ENCODE data around the gene UNC13D. TPM values are rescaled to one million over a fixed set of nuclear protein-coding genes. Genes with fewer than 3 reads are reported as not detected.

The UNC13D gene
- total and polyA plus RNA-seq, 2 of the 4 experiments (the other 2 are of a cell fraction), result under 0.01 to 0.31 TPM

GRCh38 chr17:75808905-75809621, 35.1 kb downstream of the UNC13D start:
- H4K5ac ChIP-seq (ENCODE audit: low read depth, low read length), result no peak overlapping the region
- no peaks in the 10 kb centered on the region for H3K27me3 ChIP-seq (ENCODE audit: control insufficient read depth, insufficient read depth, low read length)
- H3K27ac ChIP-seq (ENCODE audit: insufficient read depth, low read length), result no peak overlapping the region
- no peak overlapping the region for H2AK5ac ChIP-seq (ENCODE audit: low read depth, low read length)
- POLR2A ChIA-PET (ENCODE audit: unreplicated experiment), result no interaction called here
- H3K14ac ChIP-seq (replicated peaks; ENCODE audit: low read depth, low read length), result no peak overlapping the region
- H2BK20ac ChIP-seq (ENCODE audit: low read depth, low read length), result no peak overlapping the region
- peak; percentile 37 for DNase-seq
- no peak overlapping the region for H3K4me3 ChIP-seq (ENCODE audit: insufficient read depth, low read depth, low read length)
- TF ChIP-seq NFE2L2 (IDR thresholded peaks at IDR 0.05; ENCODE audit: low read depth, low read length) (no peak), BHLHE40 (IDR thresholded peaks at IDR 0.05; ENCODE audit: low read depth, low read length) (no peak), MAZ (IDR thresholded peaks at IDR 0.05; ENCODE audit: borderline replicate concordance, low read depth, low read length) (no peak), RFX5 (IDR thresholded peaks at IDR 0.05; ENCODE audit: low read depth, low read length) (no peak), CHD1 (IDR thresholded peaks at IDR 0.05; ENCODE audit: low read depth, low read length) (no peak), FOS (IDR thresholded peaks at IDR 0.05; ENCODE audit: low read depth, low read length) (no peak), CEBPB (IDR thresholded peaks at IDR 0.05; ENCODE audit: low read depth, low read length) (no peak), MAFK (IDR thresholded peaks at IDR 0.05; ENCODE audit: low read depth, low read length) (no peak), MXI1 (IDR thresholded peaks at IDR 0.05; ENCODE audit: borderline replicate concordance, low read depth, low read length) (no peak), SMC3 (IDR thresholded peaks at IDR 0.05; ENCODE audit: low read depth, low read length) (no peak), RCOR1 (IDR thresholded peaks at IDR 0.05; ENCODE audit: insufficient replicate concordance, low read length) (no peak), RAD21 (IDR thresholded peaks at IDR 0.05; ENCODE audit: low read length) (no peak), CTCF (conservative IDR thresholded peaks at IDR 0.05; ENCODE audit: low read depth, low read length) (no peak)
- TF ChIP-seq, protein P1, sequence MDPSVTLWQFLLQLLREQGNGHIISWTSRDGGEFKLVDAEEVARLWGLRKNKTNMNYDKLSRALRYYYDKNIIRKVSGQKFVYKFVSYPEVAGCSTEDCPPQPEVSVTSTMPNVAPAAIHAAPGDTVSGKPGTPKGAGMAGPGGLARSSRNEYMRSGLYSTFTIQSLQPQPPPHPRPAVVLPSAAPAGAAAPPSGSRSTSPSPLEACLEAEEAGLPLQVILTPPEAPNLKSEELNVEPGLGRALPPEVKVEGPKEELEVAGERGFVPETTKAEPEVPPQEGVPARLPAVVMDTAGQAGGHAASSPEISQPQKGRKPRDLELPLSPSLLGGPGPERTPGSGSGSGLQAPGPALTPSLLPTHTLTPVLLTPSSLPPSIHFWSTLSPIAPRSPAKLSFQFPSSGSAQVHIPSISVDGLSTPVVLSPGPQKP (IDR thresholded peaks at IDR 0.05; ENCODE audit: borderline replicate concordance, low read depth, low read length), result no peak
- TF ChIP-seq, protein P2, sequence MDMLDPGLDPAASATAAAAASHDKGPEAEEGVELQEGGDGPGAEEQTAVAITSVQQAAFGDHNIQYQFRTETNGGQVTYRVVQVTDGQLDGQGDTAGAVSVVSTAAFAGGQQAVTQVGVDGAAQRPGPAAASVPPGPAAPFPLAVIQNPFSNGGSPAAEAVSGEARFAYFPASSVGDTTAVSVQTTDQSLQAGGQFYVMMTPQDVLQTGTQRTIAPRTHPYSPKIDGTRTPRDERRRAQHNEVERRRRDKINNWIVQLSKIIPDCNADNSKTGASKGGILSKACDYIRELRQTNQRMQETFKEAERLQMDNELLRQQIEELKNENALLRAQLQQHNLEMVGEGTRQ (IDR thresholded peaks at IDR 0.05; ENCODE audit: low read depth, low read length), result no peak
- H3K23ac ChIP-seq (ENCODE audit: low read depth, low read length), result no peak overlapping the region
- CTCF ChIA-PET, result no interaction called here
- no peak overlapping the region for H4K91ac ChIP-seq (ENCODE audit: insufficient read depth, low read depth, low read length)
- no peak overlapping the region for H2BK15ac ChIP-seq (ENCODE audit: low read depth, low read length)
- peaks cover 7% of the 10 kb centered on the region; the same call in 1 of the 2 replicates for H3K9me1 ChIP-seq (ENCODE audit: insufficient read depth, low read length)
- no peak overlapping the region for H3K56ac ChIP-seq (ENCODE audit: extremely low read depth, insufficient read depth, low read length)
- in situ Hi-C loops (cut with MboI; ENCODE audit: low sequenced_read_pairs), result no loop called here
- H3K18ac ChIP-seq (ENCODE audit: low read depth, low read length), result no peak overlapping the region
- peaks cover 24% of the 10 kb centered on the region for H4K20me1 ChIP-seq (ENCODE audit: insufficient read depth, low read length)
- H2AK9ac ChIP-seq (replicated peaks; ENCODE audit: low read depth, low read length, poor library complexity), result no peak overlapping the region
- peaks cover 11 to 40% of the 10 kb centered on the region in 2 experiments; a peak in 3 of 4 replicates for H3K79me1 ChIP-seq (ENCODE audit: low read depth in 1 of 2, low read length in 2 of 2)
- no TSS peak for BruUV-seq (replicated peaks)
- peak; percentile 59; the same call in 1 of the 2 replicates for ATAC-seq (ENCODE audit: low read depth)
- no peaks in the 10 kb centered on the region for H3K9me3 ChIP-seq (ENCODE audit: control insufficient read depth, insufficient read depth, low read length)
- H2BK5ac ChIP-seq (ENCODE audit: low read depth, low read length, poor library complexity, severe bottlenecking), result no peak overlapping the region
- no peaks in the 10 kb centered on the region; the same call in 1 of the 2 replicates for H3K4me1 ChIP-seq (ENCODE audit: control insufficient read depth, insufficient read depth, low read length)
- H2BK120ac ChIP-seq (ENCODE audit: low read depth, low read length), result no peak overlapping the region
- H4K8ac ChIP-seq (ENCODE audit: low read depth in 2 of 2, low read length in 2 of 2), result no peak overlapping the region
- H3K9ac ChIP-seq (ENCODE audit: low read depth, low read length), result no peak overlapping the region
- H2AFZ ChIP-seq (replicated peaks; ENCODE audit: low read length, poor library complexity), result no peak overlapping the region
- peaks cover 33% of the 10 kb centered on the region for H3K36me3 ChIP-seq (ENCODE audit: control insufficient read depth, insufficient read depth, low read length)
- intact Hi-C loops (cut with micrococcal nuclease), result no loop called here
- 100% methylated on average over 2 of the region's 18 CpGs; no CpG with 5 or more reads in 1 of the 2 experiments for WGBS, 2 experiments (ENCODE audit: extremely low coverage in 2 of 2, insufficient read length in 1 of 2)
- dilution Hi-C loops (cut with HindIII; ENCODE audit: low sequenced_read_pairs, unreplicated experiment), result no loop called here
- no peak overlapping the region for H3K4me2 ChIP-seq (ENCODE audit: low read depth, low read length)
- no peak overlapping the region for H3K4ac ChIP-seq (ENCODE audit: low read depth, low read length)

Data from IMR-90 (cell line).